Hypothalamus (tissue), 51 donors: ENCODE data around the gene PTER.

ENCODE experiments used
- DNase-seq, 51 donors: peaks; one replicate each; lab custom pipeline; 2025; lab: John Stamatoyannopoulos, UW

PTER gene

DNA sequence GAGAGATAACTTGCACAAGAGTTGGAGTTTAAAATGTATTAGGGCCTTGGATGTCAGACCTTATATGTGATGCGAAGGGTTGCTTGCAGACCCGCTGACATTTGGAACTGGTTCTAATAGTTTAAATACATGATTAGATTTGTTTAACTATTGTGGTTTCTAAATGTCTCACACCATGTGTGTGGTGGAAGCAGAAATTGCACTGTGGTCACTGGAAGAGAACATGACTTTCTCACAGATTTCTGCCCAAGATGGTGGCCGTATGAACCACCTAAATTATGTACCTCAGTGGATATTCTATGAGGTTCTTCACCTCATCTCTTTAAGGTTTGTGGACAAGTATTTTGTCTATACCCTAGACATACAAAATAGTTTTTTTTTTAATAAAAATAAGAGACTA lies 93.0 kb downstream of the PTER start:
- no peak for DNase-seq

DNA sequence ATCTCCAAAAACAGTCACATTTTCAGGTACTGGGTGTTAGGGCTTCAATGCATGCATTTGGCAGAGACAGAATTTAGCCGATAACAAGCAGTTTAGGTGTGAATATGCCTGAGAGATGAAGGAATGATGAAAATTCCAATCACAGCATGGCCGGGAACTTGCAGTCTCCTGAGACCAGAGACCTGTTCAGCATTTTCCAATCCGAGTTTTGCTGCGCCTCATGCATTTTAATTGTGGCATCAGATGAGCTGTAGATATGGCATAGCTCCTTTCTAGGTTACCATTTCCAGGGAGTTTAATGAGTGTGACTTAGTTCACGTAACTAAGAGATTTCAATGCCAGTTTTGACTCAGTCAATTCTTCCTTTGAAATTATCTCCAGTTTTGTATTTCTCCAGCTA lies 99.3 kb downstream of the PTER start:
- DNase-seq = no peak

DNA sequence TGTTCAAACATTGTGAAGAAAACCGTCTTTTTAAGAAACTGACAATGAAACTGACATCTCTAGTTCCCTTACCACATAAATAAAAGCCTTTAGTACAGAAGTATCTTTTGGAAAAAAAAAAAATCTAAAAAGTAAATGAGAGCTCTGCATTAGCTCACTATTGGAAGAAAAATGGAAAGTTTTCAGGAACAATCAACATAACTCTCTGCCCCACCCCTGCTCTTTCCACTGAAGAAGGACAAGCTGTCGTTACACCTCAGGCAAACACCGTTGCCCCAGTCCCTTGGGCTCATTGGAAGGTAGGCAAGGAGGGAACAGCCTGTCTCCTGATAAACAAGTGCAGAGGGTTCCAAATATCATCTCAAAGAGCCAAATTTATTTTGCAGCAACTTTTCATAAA lies 107.3 kb downstream of the PTER start:
- DNase-seq = no peak

DNA sequence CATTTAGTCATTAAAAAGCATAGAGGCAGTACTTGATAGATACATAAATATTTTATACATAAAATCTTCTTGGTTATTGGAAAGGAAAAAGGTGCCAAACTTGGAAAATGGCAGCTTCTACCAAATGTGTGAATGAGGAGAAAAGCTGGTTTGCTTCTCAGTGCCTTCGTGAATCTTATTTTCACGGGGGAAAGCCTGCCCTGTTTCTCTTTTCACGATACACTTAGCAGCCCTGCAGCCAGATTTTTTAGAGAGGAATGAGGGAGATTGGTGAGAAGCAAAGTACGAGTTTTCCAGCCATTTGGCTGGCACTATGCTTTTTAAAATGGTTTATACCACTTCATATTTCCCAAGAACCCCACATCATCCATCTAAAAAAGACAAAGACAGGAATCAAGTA lies 107.8 kb downstream of the PTER start:
- no peak for DNase-seq

DNA sequence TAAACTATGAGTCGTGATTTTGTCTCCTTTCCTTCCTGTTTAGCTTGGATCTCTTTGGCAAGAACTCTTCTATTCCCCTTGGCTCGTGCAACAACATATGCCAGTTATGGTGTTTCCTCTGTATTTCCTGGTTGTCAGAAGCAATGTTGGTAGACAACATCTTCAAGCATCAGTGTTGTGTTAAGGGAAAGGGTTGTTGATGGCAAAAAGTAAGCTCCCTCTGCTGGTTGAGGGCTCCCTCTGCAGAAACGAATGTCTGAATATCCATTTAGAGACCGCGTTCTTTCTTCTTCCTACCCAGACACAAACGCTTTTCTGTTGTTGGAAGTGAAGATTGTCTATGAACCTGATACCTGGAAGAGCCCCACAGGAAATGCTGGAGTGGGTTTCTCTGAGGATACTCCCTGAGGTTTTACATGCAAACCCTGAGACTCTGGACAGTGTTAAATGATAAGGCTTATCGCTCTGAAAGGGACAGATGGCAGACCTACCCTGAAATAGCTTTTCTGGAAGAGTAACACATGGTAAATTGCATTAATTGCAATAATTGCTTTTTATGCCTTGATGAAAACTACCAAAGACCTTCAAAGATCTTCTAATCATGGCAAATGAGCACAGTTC lies 108.4 kb downstream of the PTER start:
- DNase-seq = peak in 1 of 51 donors; percentile 2

DNA sequence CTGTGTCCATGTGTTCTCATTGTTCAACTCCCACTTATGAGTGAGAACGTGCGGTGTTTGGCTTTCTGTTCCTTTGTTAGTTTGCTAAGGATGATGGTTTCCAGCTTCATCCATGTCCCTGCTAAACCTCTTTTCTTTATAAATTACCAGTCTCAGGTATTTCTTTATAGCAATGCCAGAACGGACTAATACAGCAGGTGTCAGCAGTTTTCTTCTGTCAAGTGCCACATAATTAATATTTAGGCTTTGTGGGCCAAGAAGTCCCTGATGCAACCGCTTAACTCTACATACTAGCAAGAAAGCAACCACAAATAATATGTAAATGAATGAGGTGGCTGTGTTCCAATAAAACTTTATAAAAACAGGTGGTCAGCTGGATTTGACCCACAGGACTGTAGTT lies 111.2 kb downstream of the PTER start:
- no peak for DNase-seq

DNA sequence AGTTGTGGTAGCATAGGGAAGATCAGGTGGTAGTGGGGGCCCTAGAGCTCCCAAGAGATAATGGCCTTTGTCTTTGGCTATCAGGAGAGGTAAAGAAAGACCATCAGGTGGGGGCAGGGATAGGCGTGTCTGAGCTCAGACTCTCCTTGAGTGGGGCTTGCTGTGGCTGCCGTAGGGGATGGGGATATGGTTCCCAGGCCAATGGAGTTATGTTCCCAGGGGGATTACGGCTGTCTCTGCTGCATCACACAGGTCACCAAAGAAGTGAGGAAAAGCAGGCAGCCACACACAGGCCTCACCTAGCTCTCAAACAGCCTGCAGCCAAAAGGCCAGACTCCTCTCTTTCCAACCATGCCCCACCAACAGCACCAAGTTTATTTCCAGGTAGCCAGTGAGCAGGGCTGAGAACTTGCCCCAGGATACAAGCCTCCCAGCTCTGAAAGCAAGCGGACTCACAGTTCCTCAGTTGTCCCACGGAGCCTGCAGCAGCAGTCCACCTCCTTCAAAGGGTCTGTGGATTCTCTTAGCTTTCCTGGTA lies 122.5 kb downstream of the PTER start:
- no peak for DNase-seq

DNA sequence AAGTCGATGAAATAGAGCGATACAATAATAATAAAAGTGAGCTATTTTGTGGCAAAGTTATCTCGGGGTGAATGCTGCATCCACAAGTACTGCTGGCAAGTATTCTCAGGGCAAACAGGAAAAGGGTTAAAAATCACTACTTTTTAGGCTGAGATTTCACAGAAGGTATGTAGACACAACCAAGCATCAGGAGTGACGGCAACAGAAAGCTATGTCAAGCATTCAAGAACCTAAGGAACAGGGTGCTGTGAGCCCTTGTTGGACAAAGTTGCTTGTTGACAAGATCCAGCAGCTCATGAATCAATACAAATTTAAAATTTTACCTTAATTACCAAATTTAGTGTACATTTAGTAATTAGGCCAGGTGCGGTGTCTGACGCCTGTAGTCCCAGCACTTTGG lies 126.1 kb downstream of the PTER start:
- DNase-seq = no peak
